ENCODE measurements around the gene RAPSN.

GRCh38 chr11:47410370-47411264 lies 38.3 kb downstream of the RAPSN start:
- no peak for TF ChIP-seq CTCF (conservative IDR thresholded peaks at IDR 0.05 in 1 of 2, IDR thresholded peaks at IDR 0.05 in 1 of 2; ENCODE audit: low read depth in 1 of 2, low read length in 2 of 2)
- TF ChIP-seq EZH2 (IDR thresholded peaks at IDR 0.05; ENCODE audit: low read length, missing control alignments): no peak

All from fibroblast of lung (primary cell).